Breast epithelium (tissue), 3 donors: ENCODE results near the gene ERVW-1.

ENCODE experiments used
- POLR2A ChIP-seq: fragments of 450-650 bp; IDR thresholded peaks from one replicate; pipeline ENCODE4 v1.6.1; 2016; ENCODE audit warnings: antibody characterized with exemption, mild to moderate bottlenecking, moderate library complexity
- TF ChIP-seq, protein P1 (sequence below), 3 donors: fragments of 450-650 bp; IDR thresholded peaks; one replicate each; pipeline ENCODE4 v1.5.1; 2016 to 2017; ENCODE audit warnings: antibody characterized with exemption in 3 of 3, mild to moderate bottlenecking in 3 of 3, moderate library complexity in 3 of 3

DNA sequence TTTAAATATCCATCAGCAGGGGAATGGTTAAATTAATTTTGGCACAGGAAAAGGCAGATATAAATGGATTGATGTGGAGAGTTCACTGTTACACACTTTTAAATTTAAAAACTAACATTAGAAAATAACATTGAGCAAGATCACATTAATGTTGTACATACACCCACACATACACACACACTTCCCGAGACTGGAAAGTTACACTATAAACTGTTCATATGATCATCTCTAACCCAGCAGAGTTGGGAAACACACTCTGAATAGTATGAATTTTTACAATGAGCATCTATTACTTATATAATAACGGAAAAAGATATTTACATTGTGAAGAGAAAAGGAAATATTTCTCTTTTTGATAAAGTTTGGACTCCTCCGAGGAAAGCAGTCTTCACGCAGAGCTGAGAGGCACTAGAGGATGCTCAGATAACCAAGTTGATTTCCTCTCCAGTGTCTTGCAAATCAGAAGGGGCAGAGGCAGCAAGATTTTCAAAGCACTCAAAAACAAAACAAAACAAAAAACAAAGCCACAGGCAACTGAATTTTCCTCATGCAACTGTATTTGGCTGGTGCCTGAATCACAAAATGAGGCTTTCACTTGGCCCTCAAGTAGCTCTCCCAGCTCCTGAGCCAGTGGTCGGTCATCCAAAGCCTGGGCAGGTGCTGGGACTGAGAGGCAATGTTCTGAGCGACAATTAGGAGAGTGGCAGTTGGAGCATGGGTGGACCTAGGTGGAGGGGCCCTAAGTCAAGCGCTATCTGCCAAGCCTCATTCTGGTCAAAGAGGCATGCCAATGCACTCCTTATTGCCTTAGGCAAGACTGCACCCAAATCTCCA lies 40.9 kb downstream of the ERVW-1 start:
- TF ChIP-seq, protein P1, sequence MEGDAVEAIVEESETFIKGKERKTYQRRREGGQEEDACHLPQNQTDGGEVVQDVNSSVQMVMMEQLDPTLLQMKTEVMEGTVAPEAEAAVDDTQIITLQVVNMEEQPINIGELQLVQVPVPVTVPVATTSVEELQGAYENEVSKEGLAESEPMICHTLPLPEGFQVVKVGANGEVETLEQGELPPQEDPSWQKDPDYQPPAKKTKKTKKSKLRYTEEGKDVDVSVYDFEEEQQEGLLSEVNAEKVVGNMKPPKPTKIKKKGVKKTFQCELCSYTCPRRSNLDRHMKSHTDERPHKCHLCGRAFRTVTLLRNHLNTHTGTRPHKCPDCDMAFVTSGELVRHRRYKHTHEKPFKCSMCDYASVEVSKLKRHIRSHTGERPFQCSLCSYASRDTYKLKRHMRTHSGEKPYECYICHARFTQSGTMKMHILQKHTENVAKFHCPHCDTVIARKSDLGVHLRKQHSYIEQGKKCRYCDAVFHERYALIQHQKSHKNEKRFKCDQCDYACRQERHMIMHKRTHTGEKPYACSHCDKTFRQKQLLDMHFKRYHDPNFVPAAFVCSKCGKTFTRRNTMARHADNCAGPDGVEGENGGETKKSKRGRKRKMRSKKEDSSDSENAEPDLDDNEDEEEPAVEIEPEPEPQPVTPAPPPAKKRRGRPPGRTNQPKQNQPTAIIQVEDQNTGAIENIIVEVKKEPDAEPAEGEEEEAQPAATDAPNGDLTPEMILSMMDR (IDR thresholded peaks at IDR 0.05), result no peak
- TF ChIP-seq POLR2A, result no peak
